ENCODE data around the gene RBPJ.
A peak's percentile ranks its signal among the peaks of the same experiment; 100 is the strongest.

Gene RBPJ

GRCh38 chr4:26320538-26321372 lies at the start of gene RBPJ:
Gene RBPJ (plus strand): TSS chr4:26321014. CDS start chr4:26321029, 15 bp downstream.
- peak; percentile 62 to 87 for DNase-seq (ENCODE audit: low read depth in 2 of 2)

GRCh38 chr4:26271703-26272102 lies 49.1 kb upstream of the RBPJ start:
- DNase-seq (ENCODE audit: low read depth in 2 of 2): no peak

GRCh38 chr4:26272654-26273615 lies 47.9 kb upstream of the RBPJ start:
- DNase-seq (ENCODE audit: low read depth in 2 of 2): no peak

GRCh38 chr4:26273616-26273980 lies 47.2 kb upstream of the RBPJ start:
- no peak for DNase-seq (ENCODE audit: low read depth in 2 of 2)

GRCh38 chr4:26275281-26275680 lies 45.5 kb upstream of the RBPJ start:
- DNase-seq (ENCODE audit: low read depth in 2 of 2): no peak

- DNase-seq (ENCODE audit: low read depth in 2 of 2): no peak
These were observed 41.4 kb upstream of the RBPJ start for GRCh38 chr4:26279446-26279845.

DNA sequence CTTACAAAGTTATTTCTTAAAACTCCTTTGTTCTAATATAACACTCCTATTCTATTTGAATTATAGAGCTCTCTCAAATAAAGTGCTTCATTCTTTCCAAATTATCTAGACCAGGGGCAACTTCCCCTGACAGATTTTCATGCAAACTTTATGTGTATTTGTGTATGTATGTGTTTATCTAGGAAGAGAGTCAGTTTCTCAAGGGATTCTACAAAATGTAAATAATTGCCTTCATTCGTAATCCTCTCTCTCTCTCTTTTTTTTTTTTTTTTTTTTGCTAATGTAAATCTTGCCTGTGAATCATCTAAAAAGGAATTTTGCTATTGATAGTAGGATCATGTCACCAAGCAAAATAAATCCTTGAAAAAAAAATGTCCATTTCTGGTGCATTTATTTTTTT lies 38.9 kb upstream of the RBPJ start:
- DNase-seq (ENCODE audit: low read depth in 2 of 2): no peak

- no peak for DNase-seq (ENCODE audit: low read depth in 2 of 2)
These were observed 36.3 kb upstream of the RBPJ start for GRCh38 chr4:26284536-26284935.

DNA sequence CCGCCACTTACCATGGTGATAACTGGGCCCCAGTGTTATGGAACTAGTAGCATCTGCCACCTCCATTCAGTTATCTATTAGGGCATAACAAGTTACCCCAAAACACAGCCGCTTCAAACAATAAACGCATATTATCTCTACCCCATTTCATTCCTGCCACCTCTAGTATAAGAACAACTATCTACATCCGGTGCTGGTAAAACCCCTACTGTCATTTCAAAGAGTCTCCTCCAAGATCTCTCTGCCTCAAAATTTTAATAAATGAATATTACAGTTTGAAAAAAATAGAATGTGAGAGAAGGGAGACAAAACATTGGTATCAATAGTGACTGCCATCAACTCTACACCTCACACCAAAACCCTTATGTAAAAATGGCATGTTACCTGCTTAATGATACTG lies 35.5 kb upstream of the RBPJ start:
- no peak for DNase-seq (ENCODE audit: low read depth in 2 of 2)

DNA sequence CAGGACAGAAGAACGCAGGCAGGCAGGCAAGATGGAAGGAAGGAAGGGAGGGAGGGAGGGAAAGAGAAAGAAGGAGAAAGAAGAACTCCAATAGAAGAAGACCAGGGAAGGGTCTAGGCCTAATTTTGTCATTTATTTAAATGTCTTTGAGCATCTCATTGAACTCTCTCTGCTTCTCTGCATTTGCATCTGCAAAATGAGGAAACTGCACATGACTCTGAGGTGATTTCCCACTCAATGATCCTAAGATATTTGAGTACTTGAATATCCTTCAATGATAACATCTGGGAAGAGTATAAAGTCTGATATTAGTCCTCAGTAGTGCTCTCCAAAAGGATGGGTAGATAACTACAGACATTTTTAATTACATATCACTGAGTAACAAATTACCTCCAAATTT lies 33.1 kb upstream of the RBPJ start:
- DNase-seq (ENCODE audit: low read depth in 2 of 2): no peak

DNA sequence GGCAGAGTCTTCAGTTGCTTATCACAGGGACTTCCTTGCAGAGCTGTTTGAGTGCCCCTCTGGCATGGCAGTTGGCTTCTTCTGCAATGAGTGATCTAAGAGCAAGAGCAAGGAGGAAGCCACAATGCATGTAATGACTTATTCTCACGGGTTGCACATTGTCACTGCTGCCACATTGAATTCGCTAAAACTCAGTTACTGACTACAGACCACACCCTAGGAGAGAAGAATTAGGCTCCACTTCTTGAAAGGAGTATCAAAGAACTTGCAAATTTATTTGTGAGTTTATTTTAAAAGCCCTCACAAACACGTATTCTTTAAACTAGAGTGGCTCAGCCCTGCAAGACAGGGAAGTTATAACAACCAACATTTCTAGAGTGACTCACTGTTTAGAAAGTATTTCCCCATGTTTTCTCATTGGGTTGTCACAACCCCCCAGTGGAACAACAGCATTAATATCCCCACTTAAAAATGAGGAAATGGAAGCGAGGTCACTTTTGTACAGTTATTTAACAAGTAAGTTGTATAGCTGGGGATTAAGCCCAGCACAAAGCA lies 32.4 kb upstream of the RBPJ start:
- peak in 1 of 2 experiments; percentile 6 for DNase-seq (ENCODE audit: low read depth in 2 of 2)

GRCh38 chr4:26289401-26289800 lies 31.4 kb upstream of the RBPJ start:
- no peak for DNase-seq (ENCODE audit: low read depth in 2 of 2)

- DNase-seq (ENCODE audit: low read depth in 2 of 2): no peak
These were observed 30.5 kb upstream of the RBPJ start for GRCh38 chr4:26290321-26290720.

- no peak for DNase-seq (ENCODE audit: low read depth in 2 of 2)
These were observed 25.9 kb upstream of the RBPJ start for GRCh38 chr4:26294904-26295303.

DNA sequence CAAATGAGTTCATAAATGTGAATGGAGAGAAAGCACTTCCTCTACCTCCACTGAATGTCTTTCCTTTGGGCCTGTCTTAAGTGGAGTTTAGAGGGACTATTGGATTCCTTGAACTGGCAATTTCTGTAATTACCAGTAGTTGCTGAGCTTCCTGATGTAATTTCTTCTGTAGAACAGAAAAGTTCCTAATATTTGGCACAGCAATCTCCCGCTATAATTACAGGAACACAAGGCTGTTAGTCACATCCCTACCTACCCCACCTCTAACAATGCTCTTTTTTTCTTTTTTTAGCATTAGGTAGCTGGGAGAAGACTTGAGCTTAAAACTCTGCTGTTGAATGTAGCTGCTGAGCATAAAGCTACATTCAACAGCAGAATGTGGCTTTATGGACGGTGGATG lies 24.8 kb upstream of the RBPJ start:
- DNase-seq (ENCODE audit: low read depth in 2 of 2): no peak

DNA sequence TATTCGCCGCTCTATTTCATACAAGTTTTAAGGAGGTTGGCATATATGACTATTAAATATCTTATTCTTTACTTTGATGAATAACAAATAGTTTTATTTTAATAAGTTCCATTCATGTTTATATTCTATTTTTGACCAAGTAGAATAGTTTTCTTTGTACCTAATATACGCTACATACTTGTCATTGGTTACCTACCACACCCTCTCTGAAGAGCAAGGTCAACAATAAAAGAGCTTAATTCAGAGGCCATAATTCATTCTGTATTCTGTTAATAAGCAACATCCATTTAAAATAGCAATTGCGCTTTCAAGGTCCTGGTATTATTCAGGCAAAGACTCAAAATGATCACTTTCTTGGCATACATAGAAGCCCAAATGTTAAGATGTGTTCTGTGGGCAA lies 24.3 kb upstream of the RBPJ start:
- DNase-seq (ENCODE audit: low read depth in 2 of 2): no peak

GRCh38 chr4:26297219-26297618 lies 23.6 kb upstream of the RBPJ start:
- no peak for DNase-seq (ENCODE audit: low read depth in 2 of 2)

DNA sequence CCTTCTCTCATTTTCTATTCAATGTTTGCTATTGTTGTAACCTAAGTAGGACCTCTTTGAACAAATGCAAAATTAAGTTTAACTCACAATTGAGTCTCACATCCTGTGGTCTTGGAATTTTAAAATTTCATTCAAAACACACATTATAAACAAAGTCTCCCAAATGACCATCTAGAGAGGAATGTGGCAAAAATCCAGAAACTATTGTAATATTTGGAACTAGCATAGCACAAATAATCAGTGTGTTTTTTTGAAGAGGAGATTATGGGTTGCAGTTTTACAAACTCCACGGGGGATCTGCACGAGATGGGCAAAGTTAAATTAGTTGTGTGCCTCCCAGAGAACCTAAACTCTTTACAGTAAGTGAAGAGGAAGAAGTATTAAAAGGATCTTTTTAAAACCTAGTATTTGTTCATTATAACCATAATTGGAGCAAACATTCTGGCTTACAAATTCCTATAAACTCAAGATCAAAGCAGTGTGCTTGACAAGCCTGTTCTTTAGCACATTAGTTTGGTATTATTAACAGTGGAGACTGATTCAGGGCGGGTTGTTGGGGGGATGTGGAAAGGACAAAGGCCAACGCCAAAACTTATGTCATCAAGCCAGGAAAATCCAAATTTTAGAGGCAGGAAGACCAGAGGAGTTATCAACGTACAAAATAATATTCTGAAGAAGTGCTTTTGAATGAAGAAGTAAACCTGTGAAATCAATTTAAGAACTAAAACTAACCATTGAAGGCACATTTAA lies 22.4 kb upstream of the RBPJ start:
- no peak for DNase-seq (ENCODE audit: low read depth in 2 of 2)

GRCh38 chr4:26299254-26299882 lies 21.4 kb upstream of the RBPJ start:
- DNase-seq (ENCODE audit: low read depth in 2 of 2): no peak

- DNase-seq (ENCODE audit: low read depth in 2 of 2): no peak
These were observed 20.2 kb upstream of the RBPJ start for GRCh38 chr4:26300314-26301307.

Measured in stimulated activated CD4-positive, alpha-beta T cell treated with anti-CD3 and anti-CD28 coated beads, Interleukin-12 subunit alpha, Interleukin-12 subunit beta, amount 100 ng/mL, for 24 hours (primary cell).